ENCODE results near the gene KCNH6.

GRCh38 chr17:63492940-63493339, 30.2 kb upstream of the KCNH6 start:
- no peak for TF ChIP-seq GATA2 (IDR thresholded peaks at IDR 0.05; ENCODE audit: low read depth, low read length)
- no peak for TF ChIP-seq GATA3 (IDR thresholded peaks at IDR 0.05; ENCODE audit: low read depth, low read length)
